Body of pancreas (tissue), 4 donors: ENCODE measurements around the gene UPF2.
"Not testable (repeated sequence)": the region's sequence is repeated elsewhere in the genome, so short reads cannot be mapped to it uniquely, and the experiment has no call there.

Experiments used
- POLR2A ChIP-seq, 3 donors: fragments of 450-650 bp; IDR thresholded peaks; one replicate each; pipeline ENCODE4 v1.6.1; 2016; ENCODE audit warnings: antibody characterized with exemption in 3 of 3, mild to moderate bottlenecking in 2 of 3
- TF ChIP-seq, protein P1 (sequence below), 7 experiments: fragments of 450-650 bp in 4 of 7; fragments of 200-600 bp in 3 of 7; sonication (generic) in 3 of 7; IDR thresholded peaks; one replicate each; pipeline ENCODE4 v1.5.1; 2016 to 2019; ENCODE audit warnings: antibody characterized with exemption in 7 of 7

DNA sequence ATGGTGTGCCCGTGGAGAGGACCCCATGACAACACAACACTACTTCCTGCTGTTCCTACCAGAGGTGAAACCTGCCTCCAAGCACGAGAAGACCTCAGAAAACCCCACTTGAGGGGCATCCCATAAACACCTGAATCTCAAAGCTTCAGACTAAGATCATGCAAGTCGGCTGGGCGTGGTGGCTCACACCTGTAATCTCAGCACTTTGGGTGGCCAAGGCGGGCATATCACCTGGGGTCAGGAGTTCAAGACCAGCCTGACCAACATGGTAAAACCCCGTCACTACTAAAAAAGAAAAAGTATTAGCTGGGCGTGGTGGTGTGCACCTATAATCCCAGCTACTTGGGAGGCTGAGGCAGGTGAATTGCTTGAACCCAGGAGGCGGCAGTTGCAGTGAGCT, 153.3 kb downstream of the UPF2 start:
- not testable (repeated sequence) for TF ChIP-seq POLR2A (IDR thresholded peaks at IDR 0.05)
- TF ChIP-seq, protein P1, sequence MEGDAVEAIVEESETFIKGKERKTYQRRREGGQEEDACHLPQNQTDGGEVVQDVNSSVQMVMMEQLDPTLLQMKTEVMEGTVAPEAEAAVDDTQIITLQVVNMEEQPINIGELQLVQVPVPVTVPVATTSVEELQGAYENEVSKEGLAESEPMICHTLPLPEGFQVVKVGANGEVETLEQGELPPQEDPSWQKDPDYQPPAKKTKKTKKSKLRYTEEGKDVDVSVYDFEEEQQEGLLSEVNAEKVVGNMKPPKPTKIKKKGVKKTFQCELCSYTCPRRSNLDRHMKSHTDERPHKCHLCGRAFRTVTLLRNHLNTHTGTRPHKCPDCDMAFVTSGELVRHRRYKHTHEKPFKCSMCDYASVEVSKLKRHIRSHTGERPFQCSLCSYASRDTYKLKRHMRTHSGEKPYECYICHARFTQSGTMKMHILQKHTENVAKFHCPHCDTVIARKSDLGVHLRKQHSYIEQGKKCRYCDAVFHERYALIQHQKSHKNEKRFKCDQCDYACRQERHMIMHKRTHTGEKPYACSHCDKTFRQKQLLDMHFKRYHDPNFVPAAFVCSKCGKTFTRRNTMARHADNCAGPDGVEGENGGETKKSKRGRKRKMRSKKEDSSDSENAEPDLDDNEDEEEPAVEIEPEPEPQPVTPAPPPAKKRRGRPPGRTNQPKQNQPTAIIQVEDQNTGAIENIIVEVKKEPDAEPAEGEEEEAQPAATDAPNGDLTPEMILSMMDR (IDR thresholded peaks at IDR 0.05), result not testable (repeated sequence)
